ENCODE results near the gene RASAL2. TPM values are rescaled to one million over a fixed set of nuclear protein-coding genes. Genes with fewer than 3 reads are reported as not detected.

Gene RASAL2
- total and polyA plus RNA-seq, 2 of the 13 experiments (the other 11 are each of a cell fraction or from before 2014, with no cell fraction given), result 5.4 to 5.9 TPM

- no peak; the same call in 1 of the 2 replicates for TF ChIP-seq MAZ (IDR thresholded peaks at IDR 0.05; ENCODE audit: borderline replicate concordance, low read depth, low read length)
- TF ChIP-seq MAZ (CRISPR knock-in tag; IDR thresholded peaks at IDR 0.05; ENCODE audit: low read depth), result peak; percentile 65
- peak; percentile 78; the same call in 1 of the 2 replicates for TF ChIP-seq SIN3A (IDR thresholded peaks at IDR 0.05; ENCODE audit: borderline replicate concordance, low read depth, low read length)
- TF ChIP-seq SCMH1 (CRISPR knock-in tag; IDR thresholded peaks at IDR 0.05; ENCODE audit: borderline replicate concordance), result no peak
- no peak for TF ChIP-seq ZNF841 (CRISPR knock-in tag; IDR thresholded peaks at IDR 0.05; ENCODE audit: borderline replicate concordance)
- TF ChIP-seq CEBPG (CRISPR knock-in tag; IDR thresholded peaks at IDR 0.05), result no peak
- peak; percentile 88 for TF ChIP-seq ZNF788 (CRISPR knock-in tag; IDR thresholded peaks at IDR 0.05; ENCODE audit: borderline replicate concordance)
- 0 out of 2 replicates have a peak, but pooled peaks have one; percentile 37 for TF ChIP-seq ZNF639 (CRISPR knock-in tag; conservative IDR thresholded peaks at IDR 0.05)
- peak; percentile 70; the same call in 1 of the 2 replicates for TF ChIP-seq GMEB1 (CRISPR knock-in tag; IDR thresholded peaks at IDR 0.05; ENCODE audit: borderline replicate concordance)
- 0 out of 2 replicates have a peak, but pooled peaks have one; percentile 37 for TF ChIP-seq ZNF772 (CRISPR knock-in tag; IDR thresholded peaks at IDR 0.05)
- TF ChIP-seq MAX (IDR thresholded peaks at IDR 0.05), result peak; percentile 88
- no peak for TF ChIP-seq ZNF589 (CRISPR knock-in tag; conservative IDR thresholded peaks at IDR 0.05)
- no peak for TF ChIP-seq ZNF546 (CRISPR knock-in tag; conservative IDR thresholded peaks at IDR 0.05)
- TF ChIP-seq KDM3A (CRISPR knock-in tag; IDR thresholded peaks at IDR 0.05; ENCODE audit: low read depth), result no peak
- TF ChIP-seq TFAP4 (IDR thresholded peaks at IDR 0.05; ENCODE audit: borderline replicate concordance, low read depth), result no peak; the same call in 1 of the 2 replicates
- peak; percentile 97 for TF ChIP-seq XRCC5 (optimal IDR thresholded peaks at IDR 0.05; ENCODE audit: low read length)
- peak; percentile 56; the same call in 1 of the 2 replicates for TF ChIP-seq PHF20 (CRISPR knock-in tag; IDR thresholded peaks at IDR 0.05)
- no peak for TF ChIP-seq NR1H2 (CRISPR knock-in tag; IDR thresholded peaks at IDR 0.05; ENCODE audit: borderline replicate concordance, low read depth)
- TF ChIP-seq IRF2 (CRISPR knock-in tag; IDR thresholded peaks at IDR 0.05), result peak; percentile 51; the same call in 1 of the 2 replicates
- TF ChIP-seq ZFAT (CRISPR knock-in tag; conservative IDR thresholded peaks at IDR 0.05), result no peak
- TF ChIP-seq IKZF4 (CRISPR knock-in tag; IDR thresholded peaks at IDR 0.05; ENCODE audit: borderline replicate concordance, low read depth, not compliant biosample characterization), result no peak
- TF ChIP-seq ZBTB26 (CRISPR knock-in tag; IDR thresholded peaks at IDR 0.05; ENCODE audit: borderline replicate concordance), result no peak
- TF ChIP-seq POGZ (CRISPR knock-in tag; IDR thresholded peaks at IDR 0.05), result peak; percentile 65
- TF ChIP-seq SP5 (CRISPR knock-in tag; IDR thresholded peaks at IDR 0.05; ENCODE audit: borderline replicate concordance, low read depth), result peak; percentile 85
- peak; percentile 53; the same call in 1 of the 2 replicates for TF ChIP-seq ZGPAT (CRISPR knock-in tag; IDR thresholded peaks at IDR 0.05)
Observed at GRCh38 chr1:178093494-178093950, 382 bp upstream of the RASAL2 start (continued).

All from HepG2 (cell line).